Astrocyte (in vitro differentiated cells and primary cell): ENCODE measurements around the gene OR5A2. TPM values are rescaled to one million over a fixed set of nuclear protein-coding genes. Genes with fewer than 3 reads are reported as not detected.

Experiments used
- DNase-seq: peaks from one replicate; pipeline ENCODE4 v3.0.0-alpha.2; 2010; ENCODE audit warnings: low read depth
- FAIRE-seq: peaks from 2 replicates; lab custom pipeline; 2011; peaks lifted over from hg19 to GRCh38; lab: Jason Lieb, UNC
- H2AFZ ChIP-seq: 2 replicates; pipeline ENCODE4 v1.6.0; 2012; ENCODE audit warnings: low read depth, low read length, inconsistent platforms
- H3K27ac ChIP-seq: 2 replicates; pipeline ENCODE4 v1.5.1; 2011; ENCODE audit warnings: low read depth, low read length, inconsistent platforms
- H3K27me3 ChIP-seq: 2 replicates; pipeline ENCODE4 v1.6.0; 2011; ENCODE audit warnings: low read length, inconsistent platforms; ENCODE audit not compliant: insufficient read depth
- H3K36me3 ChIP-seq: 2 replicates; pipeline ENCODE4 v1.5.1; 2011; ENCODE audit warnings: low read length, inconsistent platforms; ENCODE audit not compliant: insufficient read depth
- H3K4me1 ChIP-seq: 2 replicates; pipeline ENCODE4 v1.5.1; 2011; ENCODE audit warnings: low read length, inconsistent platforms; ENCODE audit not compliant: insufficient read depth
- H3K4me2 ChIP-seq: 2 replicates; pipeline ENCODE4 v1.6.0; 2012; ENCODE audit warnings: low read length, inconsistent platforms
- H3K4me3 ChIP-seq: 2 replicates; pipeline ENCODE4 v1.5.1; 2011; ENCODE audit warnings: low read depth, mild to moderate bottlenecking, low read length, inconsistent platforms; ENCODE audit not compliant: insufficient read depth
- H3K79me2 ChIP-seq: 2 replicates; pipeline ENCODE4 v1.6.0; 2012; ENCODE audit warnings: mild to moderate bottlenecking, low read length, inconsistent platforms; ENCODE audit not compliant: insufficient read depth
- H3K9ac ChIP-seq: 2 replicates; pipeline ENCODE4 v1.6.0; 2012; ENCODE audit warnings: mild to moderate bottlenecking, low read length, inconsistent platforms
- H3K9me3 ChIP-seq: 2 replicates; pipeline ENCODE4 v1.5.1; 2012; ENCODE audit warnings: low read depth, mild to moderate bottlenecking, low read length, inconsistent platforms; ENCODE audit not compliant: insufficient read depth
- H4K20me1 ChIP-seq: 2 replicates; pipeline ENCODE4 v1.6.0; 2012; ENCODE audit warnings: low read length, inconsistent platforms; ENCODE audit not compliant: insufficient read depth
- H3K27ac Mint-ChIP-seq: one replicate; pipeline ENCODE4 v1.8.0; 2021; ENCODE audit warnings: mild to moderate bottlenecking, mixed read lengths; ENCODE audit not compliant: unreplicated experiment
- H3K27me3 Mint-ChIP-seq: one replicate; pipeline ENCODE4 v1.8.0; 2021; ENCODE audit warnings: low read depth, mixed read lengths; ENCODE audit not compliant: unreplicated experiment
- H3K36me3 Mint-ChIP-seq: one replicate; pipeline ENCODE4 v1.8.0; 2021; ENCODE audit warnings: low read depth, mixed read lengths; ENCODE audit not compliant: unreplicated experiment
- H3K4me1 Mint-ChIP-seq: one replicate; pipeline ENCODE4 v1.8.0; 2021; ENCODE audit warnings: low read depth, mixed read lengths; ENCODE audit not compliant: unreplicated experiment
- H3K4me3 Mint-ChIP-seq: one replicate; pipeline ENCODE4 v1.8.0; 2021; ENCODE audit warnings: mild to moderate bottlenecking, moderate library complexity, mixed read lengths; ENCODE audit not compliant: unreplicated experiment
- H3K9me3 Mint-ChIP-seq: one replicate; pipeline ENCODE4 v1.8.0; 2021; ENCODE audit warnings: mild to moderate bottlenecking, mixed read lengths; ENCODE audit not compliant: unreplicated experiment
- EZH2 ChIP-seq: IDR thresholded peaks from 2 replicates; pipeline ENCODE4 v1.6.1; 2012; ENCODE audit warnings: mild to moderate bottlenecking, low read length, inconsistent platforms; ENCODE audit not compliant: insufficient read depth
- total RNA-seq: library from RNA; stranded (reverse); gene quantifications from 2 replicates; pipeline ENCODE4 v1.2.1, GENCODE V29; 2021
- TF ChIP-seq, protein P1 (sequence below): IDR thresholded peaks from 2 replicates; pipeline ENCODE4 v1.5.1; 2011; ENCODE audit warnings: low read depth, mild to moderate bottlenecking, inconsistent platforms, low read length, moderate library complexity; ENCODE audit not compliant: insufficient read depth

OR5A2 gene
- total RNA-seq, 1 donor from 2014 or later, result not detected

DNA sequence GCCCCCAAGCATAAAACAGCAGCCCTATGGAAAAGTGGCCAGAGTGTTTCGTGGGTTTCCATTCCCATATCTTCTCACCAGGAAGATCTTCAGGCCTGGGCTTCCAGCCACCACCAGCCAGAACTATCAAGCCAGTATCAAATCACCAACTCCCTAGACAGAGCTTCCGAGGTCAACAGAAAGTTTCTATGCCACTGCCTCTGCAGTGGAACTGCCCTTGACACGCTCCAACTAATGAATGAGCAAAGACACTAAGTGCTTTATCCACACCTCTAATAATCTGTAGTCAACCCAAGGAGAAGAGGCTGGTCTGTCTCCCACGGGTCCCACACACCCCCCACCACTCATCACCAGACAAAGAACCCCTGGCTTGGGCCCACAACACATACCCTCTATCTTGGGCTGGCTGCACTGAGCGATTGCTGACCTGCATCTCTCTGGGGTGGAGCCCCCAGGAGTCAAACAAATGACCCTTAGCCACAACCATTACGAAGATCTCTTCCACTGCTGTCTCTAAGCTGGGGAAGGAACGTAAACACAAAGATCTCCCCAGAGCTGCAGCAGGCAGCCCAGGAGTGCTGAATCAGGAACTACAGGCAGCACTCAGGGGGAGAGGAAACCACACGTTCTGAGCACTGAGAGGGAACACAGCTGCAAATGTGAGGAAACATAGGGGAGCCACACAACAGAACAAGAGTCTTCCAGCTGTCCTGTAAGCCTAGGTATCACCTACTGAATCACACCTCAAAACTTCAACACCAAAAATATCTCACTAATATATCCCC lies 57.8 kb downstream of the OR5A2 start:
- peaks cover 3% of the 10 kb centered on the region for H3K9me3 Mint-ChIP-seq
- no peaks in the 10 kb centered on the region for H3K4me1 ChIP-seq
- no peak overlapping the region for H3K27ac Mint-ChIP-seq
- FAIRE-seq (no peak), DNase-seq (no peak)
- H3K36me3 ChIP-seq, result no peaks in the 10 kb centered on the region
- H4K20me1 ChIP-seq, result no peaks in the 10 kb centered on the region
- H3K27me3 Mint-ChIP-seq, result peaks cover 10% of the 10 kb centered on the region
- H3K36me3 Mint-ChIP-seq, result no peaks in the 10 kb centered on the region
- no peaks in the 10 kb centered on the region for H3K4me1 Mint-ChIP-seq
- H3K9me3 ChIP-seq, result no peaks in the 10 kb centered on the region
- no peaks in the 10 kb centered on the region for H3K79me2 ChIP-seq
- H3K27ac ChIP-seq, result no peak overlapping the region
- H3K4me3 ChIP-seq, result no peak overlapping the region
- no peak overlapping the region for H3K4me2 ChIP-seq
- H3K27me3 ChIP-seq, result no peaks in the 10 kb centered on the region
- TF ChIP-seq, protein P1, sequence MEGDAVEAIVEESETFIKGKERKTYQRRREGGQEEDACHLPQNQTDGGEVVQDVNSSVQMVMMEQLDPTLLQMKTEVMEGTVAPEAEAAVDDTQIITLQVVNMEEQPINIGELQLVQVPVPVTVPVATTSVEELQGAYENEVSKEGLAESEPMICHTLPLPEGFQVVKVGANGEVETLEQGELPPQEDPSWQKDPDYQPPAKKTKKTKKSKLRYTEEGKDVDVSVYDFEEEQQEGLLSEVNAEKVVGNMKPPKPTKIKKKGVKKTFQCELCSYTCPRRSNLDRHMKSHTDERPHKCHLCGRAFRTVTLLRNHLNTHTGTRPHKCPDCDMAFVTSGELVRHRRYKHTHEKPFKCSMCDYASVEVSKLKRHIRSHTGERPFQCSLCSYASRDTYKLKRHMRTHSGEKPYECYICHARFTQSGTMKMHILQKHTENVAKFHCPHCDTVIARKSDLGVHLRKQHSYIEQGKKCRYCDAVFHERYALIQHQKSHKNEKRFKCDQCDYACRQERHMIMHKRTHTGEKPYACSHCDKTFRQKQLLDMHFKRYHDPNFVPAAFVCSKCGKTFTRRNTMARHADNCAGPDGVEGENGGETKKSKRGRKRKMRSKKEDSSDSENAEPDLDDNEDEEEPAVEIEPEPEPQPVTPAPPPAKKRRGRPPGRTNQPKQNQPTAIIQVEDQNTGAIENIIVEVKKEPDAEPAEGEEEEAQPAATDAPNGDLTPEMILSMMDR, result no peak
- no peak for TF ChIP-seq EZH2
- H3K4me3 Mint-ChIP-seq, result no peak overlapping the region
- H3K9ac ChIP-seq, result no peak overlapping the region
- no peak overlapping the region for H2AFZ ChIP-seq

Other genes starting within 250 kb of the OR5A2 start
- gene MPEG1, start 213.5 kb downstream of the OR5A2 start, total RNA-seq, result not detected in 2 replicates
- not detected in 2 replicates for gene OR5AN1, start 67.5 kb downstream of the OR5A2 start, total RNA-seq
- gene OR5A1, start 10.1 kb upstream of the OR5A2 start, total RNA-seq, result not detected in 2 replicates
- gene OR4D6, start 30.5 kb upstream of the OR5A2 start, total RNA-seq, result not detected in 2 replicates
- not detected in 2 replicates for gene OR4D10, start 46.9 kb upstream of the OR5A2 start, total RNA-seq
- gene OR4D11, start 77.2 kb upstream of the OR5A2 start, total RNA-seq, result not detected in 2 replicates
- not detected in 2 replicates for gene OR4D9, start 85.1 kb upstream of the OR5A2 start, total RNA-seq
- gene OSBP, start 189.4 kb upstream of the OR5A2 start, total RNA-seq, result 48.6 and 52.0 TPM in 2 replicates
- 37.3 and 38.1 TPM in 2 replicates for gene PATL1, start 242.6 kb upstream of the OR5A2 start, total RNA-seq